Keratinocyte (primary cell): ENCODE results near the gene NCOA3. TPM values are rescaled to one million over a fixed set of nuclear protein-coding genes. Genes with fewer than 3 reads are reported as not detected.

Experiments
- DNase-seq: peaks from one replicate; pipeline ENCODE4 v3.0.0-alpha.2; 2011; ENCODE audit warnings: low read depth, missing footprints, low spot score
- FAIRE-seq: peaks from 2 replicates; lab custom pipeline; 2011; peaks lifted over from hg19 to GRCh38; lab: Jason Lieb, UNC
- H2AFZ ChIP-seq: 2 replicates; pipeline ENCODE4 v1.6.0; 2012; ENCODE audit warnings: low read length, control low read depth, inconsistent platforms; ENCODE audit not compliant: control insufficient read depth
- H3K27ac ChIP-seq: 2 replicates; pipeline ENCODE4 v1.5.1; 2011; ENCODE audit warnings: low read length; ENCODE audit not compliant: control insufficient read depth, insufficient read depth
- H3K27me3 ChIP-seq: 3 replicates; pipeline ENCODE4 v1.6.0; 2011; ENCODE audit warnings: low read length; ENCODE audit not compliant: control insufficient read depth, insufficient read depth; ENCODE audit errors: extremely low read depth
- H3K36me3 ChIP-seq, 2 experiments: 2 replicates in 1 of 2; 3 replicates in 1 of 2; pipeline ENCODE4 v1.5.1; 2011; ENCODE audit warnings: low read length in 2 of 2, mild to moderate bottlenecking in 1 of 2; ENCODE audit not compliant: control insufficient read depth in 2 of 2, insufficient read depth in 2 of 2; ENCODE audit errors: extremely low read depth in 1 of 2
- H3K4me1 ChIP-seq: 3 replicates; pipeline ENCODE4 v1.5.1; 2011; ENCODE audit warnings: low read length; ENCODE audit not compliant: control insufficient read depth, insufficient read depth; ENCODE audit errors: extremely low read depth
- H3K4me2 ChIP-seq: 3 replicates; pipeline ENCODE4 v1.6.0; 2011; ENCODE audit warnings: low read depth, low read length; ENCODE audit not compliant: control insufficient read depth, insufficient read depth; ENCODE audit errors: extremely low read depth
- H3K4me3 ChIP-seq, 3 experiments: fragments of 200-600 bp in 1 of 3; sonication (generic) in 1 of 3; 2 replicates in 2 of 3; 3 replicates in 1 of 3; pipeline ENCODE4 v1.5.1; 2011 to 2016; ENCODE audit warnings: low read length in 3 of 3, mild to moderate bottlenecking in 3 of 3, control low read depth in 2 of 3, inconsistent platforms in 1 of 3, low read depth in 1 of 3, mixed read lengths in 1 of 3, mixed run types in 1 of 3, moderate library complexity in 1 of 3; ENCODE audit not compliant: control insufficient read depth in 2 of 3, insufficient read depth in 2 of 3; ENCODE audit errors: extremely low read depth in 1 of 3
- H3K79me2 ChIP-seq: 2 replicates; pipeline ENCODE4 v1.6.0; 2012; ENCODE audit warnings: low read length; ENCODE audit not compliant: control insufficient read depth, insufficient read depth
- H3K9ac ChIP-seq: 3 replicates; pipeline ENCODE4 v1.6.0; 2011; ENCODE audit warnings: low read length; ENCODE audit not compliant: control insufficient read depth, insufficient read depth; ENCODE audit errors: extremely low read depth
- H3K9me1 ChIP-seq: 3 replicates; pipeline ENCODE4 v1.6.0; 2011; ENCODE audit warnings: low read length; ENCODE audit not compliant: control insufficient read depth, insufficient read depth; ENCODE audit errors: extremely low read depth
- H3K9me3 ChIP-seq: 2 replicates; pipeline ENCODE4 v1.5.1; 2012; ENCODE audit warnings: low read depth, low read length; ENCODE audit not compliant: control insufficient read depth
- H4K20me1 ChIP-seq: 3 replicates; pipeline ENCODE4 v1.6.0; 2011; ENCODE audit warnings: low read length; ENCODE audit not compliant: control insufficient read depth, insufficient read depth; ENCODE audit errors: extremely low read depth
- CTCF ChIP-seq, 3 experiments: IDR thresholded peaks in 1 of 3; conservative IDR thresholded peaks in 1 of 3; optimal IDR thresholded peaks in 1 of 3; 2 replicates in 2 of 3; 3 replicates in 1 of 3; pipeline versions ENCODE3 to v1.5.1; 2011; ENCODE audit warnings: low read length in 3 of 3, mild to moderate bottlenecking in 3 of 3, moderate library complexity in 2 of 3, control low read depth in 1 of 3, inconsistent platforms in 1 of 3; ENCODE audit not compliant: insufficient read depth in 2 of 3; ENCODE audit errors: extremely low read depth in 1 of 3
- EZH2 ChIP-seq: IDR thresholded peaks from one replicate; pipeline ENCODE4 v1.6.1; 2012; ENCODE audit warnings: inconsistent platforms, mild to moderate bottlenecking, low read length, moderate library complexity
- dilution Hi-C: fragments of 300-500 bp; cut with MboI; formaldehyde crosslinking; loops from one replicate; pipeline ENCODE4 v1.7.0; 2020; ENCODE audit warnings: low sequenced_read_pairs; ENCODE audit not compliant: extremely low pct_ligation_motif_present
- polyA plus RNA-seq, 5 experiments: library from polyadenylated mRNA; depleted of rRNA in 3 of 5; stranded (reverse) in 3 of 5; stranded (forward) in 1 of 5; unstranded in 1 of 5; fragments of >200 nt; gene quantifications; 1 replicate in 1 of 5; 2 replicates in 3 of 5; 3 replicates in 1 of 5; pipeline versions ENCODE4 v1.2.1 to v1.2.3, GENCODE V29; 2011 to 2012; ENCODE audit warnings: missing spikeins in 2 of 5, low read depth in 1 of 5, low replicate concordance in 1 of 5

The NCOA3 gene
- polyA plus RNA-seq, 1 donor (not counting 4 experiments of a cell fraction or from before 2014, with no cell fraction given), result 25.8 TPM

- Histone ChIP-seq H3K9ac (no peak overlapping the region), H3K79me2 (no peaks in the 10 kb centered on the region), H3K4me2 (no peak overlapping the region), H3K36me3 (peaks cover 18 to 26% of the 10 kb centered on the region in 2 experiments), H3K4me3 (no peak overlapping the region), H3K9me1 (no peaks in the 10 kb centered on the region), H3K9me3 (peaks cover 19% of the 10 kb centered on the region), H3K27ac (no peak overlapping the region), H4K20me1 (no peaks in the 10 kb centered on the region), H3K4me1 (no peaks in the 10 kb centered on the region), H3K27me3 (no peaks in the 10 kb centered on the region), H2AFZ (no peak overlapping the region)
- no peak for DNase-seq
- dilution Hi-C loops, result no loop called here
- no peak for TF ChIP-seq CTCF (optimal IDR thresholded peaks at IDR 0.05 in 1 of 3, IDR thresholded peaks at IDR 0.05 in 1 of 3, conservative IDR thresholded peaks at IDR 0.05 in 1 of 3; ENCODE audit: extremely low read depth in 1 of 3, insufficient read depth in 2 of 3, low read length in 3 of 3)
- FAIRE-seq, result no peak
Measured at GRCh38 chr20:47689731-47690130, 188.0 kb downstream of the NCOA3 start.

GRCh38 chr20:47691625-47692024, 189.9 kb downstream of the NCOA3 start:
- H3K4me2 ChIP-seq, result no peak overlapping the region
- dilution Hi-C loops, result no loop called here
- H3K9me1 ChIP-seq, result no peaks in the 10 kb centered on the region
- no peak for FAIRE-seq
- no peaks in the 10 kb centered on the region for H3K79me2 ChIP-seq
- no peak for TF ChIP-seq EZH2
- no peak for TF ChIP-seq CTCF (optimal IDR thresholded peaks at IDR 0.05 in 1 of 3, IDR thresholded peaks at IDR 0.05 in 1 of 3, conservative IDR thresholded peaks at IDR 0.05 in 1 of 3; ENCODE audit: extremely low read depth in 1 of 3, insufficient read depth in 2 of 3, low read length in 3 of 3)
- H3K27me3 ChIP-seq, result no peaks in the 10 kb centered on the region
- no peak overlapping the region for H3K9ac ChIP-seq
- H2AFZ ChIP-seq, result no peak overlapping the region
- H3K4me1 ChIP-seq, result no peaks in the 10 kb centered on the region
- DNase-seq, result no peak
- no peak overlapping the region for H3K4me3 ChIP-seq
- peaks cover 10 to 30% of the 10 kb centered on the region in 2 experiments for H3K36me3 ChIP-seq
- peaks cover 19% of the 10 kb centered on the region for H3K9me3 ChIP-seq
- H3K27ac ChIP-seq, result no peak overlapping the region
- H4K20me1 ChIP-seq, result no peaks in the 10 kb centered on the region
